ENCODE results near the gene OGDH.

The OGDH gene

GRCh38 chr7:44650772-44651171 is 44.3 kb downstream of the OGDH start:
- no peak for DNase-seq (ENCODE audit: low read depth, low spot score)
- H3K4me3 ChIP-seq (ENCODE audit: low read length) = no peak overlapping the region

- DNase-seq (ENCODE audit: low read depth, low spot score) = no peak
Observed at GRCh38 chr7:44652535-44652934, 46.1 kb downstream of the OGDH start.

GRCh38 chr7:44654255-44654796 is 47.9 kb downstream of the OGDH start:
- no peak overlapping the region for H3K4me3 ChIP-seq (ENCODE audit: low read length)
- DNase-seq (ENCODE audit: low read depth, low spot score) = no peak

More at GRCh38 chr7:44652535-44652934, 46.1 kb downstream of the OGDH start:
- no peak overlapping the region for H3K4me3 ChIP-seq (ENCODE audit: low read length)

- no peak overlapping the region for H3K4me3 ChIP-seq (ENCODE audit: low read length)
- no peak for DNase-seq (ENCODE audit: low read depth, low spot score)
Observed at GRCh38 chr7:44655341-44655740, 48.9 kb downstream of the OGDH start.

GRCh38 chr7:44658979-44659378 is 52.6 kb downstream of the OGDH start:
- no peak for DNase-seq (ENCODE audit: low read depth, low spot score)
- no peak overlapping the region for H3K4me3 ChIP-seq (ENCODE audit: low read length)

GRCh38 chr7:44661233-44661632 is 54.8 kb downstream of the OGDH start:
- DNase-seq (ENCODE audit: low read depth, low spot score) = no peak
- H3K4me3 ChIP-seq (ENCODE audit: low read length) = no peak overlapping the region

- DNase-seq (ENCODE audit: low read depth, low spot score) = no peak
- no peak overlapping the region for H3K4me3 ChIP-seq (ENCODE audit: low read length)
Observed at GRCh38 chr7:44664780-44665461, 58.5 kb downstream of the OGDH start.

GRCh38 chr7:44665531-44666213 is 59.2 kb downstream of the OGDH start:
- no peak overlapping the region for H3K4me3 ChIP-seq (ENCODE audit: low read length)
- no peak for DNase-seq (ENCODE audit: low read depth, low spot score)

GRCh38 chr7:44666566-44666965 is 60.1 kb downstream of the OGDH start:
- no peak for DNase-seq (ENCODE audit: low read depth, low spot score)
- H3K4me3 ChIP-seq (ENCODE audit: low read length) = no peak overlapping the region

- H3K4me3 ChIP-seq (ENCODE audit: low read length) = no peak overlapping the region
- no peak for DNase-seq (ENCODE audit: low read depth, low spot score)
Observed at GRCh38 chr7:44667190-44667589, 60.8 kb downstream of the OGDH start.

GRCh38 chr7:44671069-44671468 is 64.6 kb downstream of the OGDH start:
- H3K4me3 ChIP-seq (ENCODE audit: low read length) = no peak overlapping the region
- DNase-seq (ENCODE audit: low read depth, low spot score) = no peak

GRCh38 chr7:44673324-44673723 is 66.9 kb downstream of the OGDH start:
- DNase-seq (ENCODE audit: low read depth, low spot score) = no peak
- no peak overlapping the region for H3K4me3 ChIP-seq (ENCODE audit: low read length)

- no peak overlapping the region for H3K4me3 ChIP-seq (ENCODE audit: low read length)
- DNase-seq (ENCODE audit: low read depth, low spot score) = no peak
Observed at GRCh38 chr7:44673771-44674170, 67.3 kb downstream of the OGDH start.

GRCh38 chr7:44674381-44674780 is 68.0 kb downstream of the OGDH start:
- DNase-seq (ENCODE audit: low read depth, low spot score) = no peak
- H3K4me3 ChIP-seq (ENCODE audit: low read length) = no peak overlapping the region

- H3K4me3 ChIP-seq (ENCODE audit: low read length) = no peak overlapping the region
- DNase-seq (ENCODE audit: low read depth, low spot score) = no peak
Observed at GRCh38 chr7:44676776-44677175, 70.3 kb downstream of the OGDH start.

GRCh38 chr7:44678101-44678470 is 71.7 kb downstream of the OGDH start:
- DNase-seq (ENCODE audit: low read depth, low spot score) = no peak
- H3K4me3 ChIP-seq (ENCODE audit: low read length) = no peak overlapping the region

GRCh38 chr7:44678471-44679179 is 72.2 kb downstream of the OGDH start:
- DNase-seq (ENCODE audit: low read depth, low spot score) = no peak

GRCh38 chr7:44681645-44682044 is 75.2 kb downstream of the OGDH start:
- no peak overlapping the region for H3K4me3 ChIP-seq (ENCODE audit: low read length)
- DNase-seq (ENCODE audit: low read depth, low spot score) = no peak

More at GRCh38 chr7:44678471-44679179, 72.2 kb downstream of the OGDH start:
- no peak overlapping the region for H3K4me3 ChIP-seq (ENCODE audit: low read length)

- no peak overlapping the region for H3K4me3 ChIP-seq (ENCODE audit: low read length)
- no peak for DNase-seq (ENCODE audit: low read depth, low spot score)
Observed at GRCh38 chr7:44685723-44686122, 79.3 kb downstream of the OGDH start.

- DNase-seq (ENCODE audit: low read depth, low spot score) = no peak
Observed at GRCh38 chr7:44689427-44689826, 83.0 kb downstream of the OGDH start.

More at GRCh38 chr7:44689427-44689826, 83.0 kb downstream of the OGDH start:
- H3K4me3 ChIP-seq (ENCODE audit: low read length) = no peak overlapping the region

Data from Jurkat, Clone E6-1 (cell line).